Aorta (tissue), 5 donors: ENCODE measurements around the gene BLOC1S5. TPM values are rescaled to one million over a fixed set of nuclear protein-coding genes. Genes with fewer than 3 reads are reported as not detected.

ENCODE experiments used
- ATAC-seq: fragments of 200-7000 bp; cut with Tn5 transposase; one replicate; pipeline ENCODE4 v1.9.1; 2022; ENCODE audit warnings: moderate library complexity; ENCODE audit not compliant: low FRiP score
- DNase-seq, 2 donors: peaks; one replicate each; pipeline ENCODE4 v3.0.0-alpha.2; 2020
- H3K27ac ChIP-seq, 2 donors: one replicate each; pipeline ENCODE4 v1.5.1; 2013; ENCODE audit warnings: low read length in 2 of 2, mild to moderate bottlenecking in 2 of 2, moderate library complexity in 2 of 2, control low read depth in 1 of 2, inconsistent platforms in 1 of 2, low read depth in 1 of 2
- H3K27me3 ChIP-seq, 2 donors: one replicate each; pipeline ENCODE4 v1.6.1; 2013; ENCODE audit warnings: control low read depth in 1 of 2, low read length in 1 of 2, mild to moderate bottlenecking in 1 of 2, moderate library complexity in 1 of 2; ENCODE audit not compliant: insufficient read depth in 2 of 2, control insufficient read depth in 1 of 2
- H3K36me3 ChIP-seq, 2 donors: one replicate each; pipeline ENCODE4 v1.6.1; 2013; ENCODE audit warnings: control low read depth in 1 of 2, low read length in 1 of 2, mild to moderate bottlenecking in 1 of 2; ENCODE audit not compliant: insufficient read depth in 2 of 2, control insufficient read depth in 1 of 2
- H3K4me1 ChIP-seq, 2 donors: one replicate each; pipeline ENCODE4 v1.6.1; 2013; ENCODE audit warnings: low read length in 2 of 2, control low read depth in 1 of 2, mild to moderate bottlenecking in 1 of 2, moderate library complexity in 1 of 2; ENCODE audit not compliant: insufficient read depth in 2 of 2, control insufficient read depth in 1 of 2
- H3K4me3 ChIP-seq, 2 donors: one replicate each; pipeline ENCODE4 v1.5.1; 2013; ENCODE audit warnings: low read length in 2 of 2, control low read depth in 1 of 2, mild to moderate bottlenecking in 1 of 2
- H3K9me3 ChIP-seq: one replicate; pipeline ENCODE4 v1.6.1; 2013; ENCODE audit warnings: mild to moderate bottlenecking, low read length; ENCODE audit not compliant: control insufficient read depth
- WGBS, 2 donors: extraction: QIAGEN DNeasy Blood & Tissue Kit; methylation state at CpG; one replicate each; pipeline ENCODE4 v1.1.7; 2013; 5-methylcytosine and 5-hydroxymethylcytosine counted together
- intact Hi-C, 2 donors: fragments of 100-400 bp; cut with DNase I; formaldehyde crosslinking; loops; one replicate each; pipeline versions ENCODE4 v1.14.2 to v1.15.0; 2022
- polyA plus RNA-seq, 2 donors: library from polyadenylated mRNA; stranded (reverse); fragments of 200-250 nt; gene quantifications; one replicate each; pipeline ENCODE4 v1.2.3, GENCODE V29; 2013
- total RNA-seq, 2 donors: library from RNA; stranded (reverse); fragmentation: NEBNext Ultra II Directional; extraction: Animal tissue kit (Norgen Biotek cat#: 25700); gene quantifications; one replicate each; pipeline ENCODE4 v1.2.1, GENCODE V29; 2021
- donor health status: healthy with polysubstance abuse.
- donor health status: Bipolar disorder and iron deficiency.
- donor health status: DM: no; HTN: no; CAD: no.
- donor health status: DM: no; HTN: no; CAD: no.
- donor health status: DM: yes; HTN: yes; CAD: no.

The BLOC1S5 gene
- total and polyA plus RNA-seq, 4 donors = 7.6 to 24.0 (median 9.7) TPM

DNA sequence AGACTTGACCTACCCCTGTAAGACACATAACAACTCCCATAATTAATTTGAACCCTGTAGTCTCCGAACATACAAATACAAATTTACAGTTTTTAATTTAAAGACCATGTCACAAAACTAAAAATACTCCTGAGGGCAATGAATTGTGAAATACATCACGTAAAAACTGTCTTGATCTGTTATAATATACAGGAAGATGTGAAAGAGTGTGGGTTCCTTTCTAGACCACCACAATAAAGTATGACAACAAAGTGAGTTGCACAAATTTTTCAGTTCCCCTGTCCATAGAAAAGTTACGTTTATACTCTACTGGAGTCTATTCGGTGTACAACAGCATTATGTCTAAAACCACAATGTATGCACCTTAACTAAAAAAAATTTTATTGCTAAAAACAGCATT, 11.0 kb upstream of the BLOC1S5 start:
- H3K27ac ChIP-seq = peak overlapping the region in 1 of 2 donors; percentile 94
- DNase-seq = no peak
- H3K9me3 ChIP-seq = no peaks in the 10 kb centered on the region
- 91 to 95% methylated on average over 4 of the region's 4 CpGs for WGBS, 2 donors
- H3K27me3 ChIP-seq = no peaks in the 10 kb centered on the region
- H3K4me1 ChIP-seq = peaks cover 6% of the 10 kb centered on the region in 2 donors
- H3K36me3 ChIP-seq = no peaks in the 10 kb centered on the region
- no peak for ATAC-seq
- intact Hi-C loops = no loop called here
- no peak overlapping the region for H3K4me3 ChIP-seq

DNA sequence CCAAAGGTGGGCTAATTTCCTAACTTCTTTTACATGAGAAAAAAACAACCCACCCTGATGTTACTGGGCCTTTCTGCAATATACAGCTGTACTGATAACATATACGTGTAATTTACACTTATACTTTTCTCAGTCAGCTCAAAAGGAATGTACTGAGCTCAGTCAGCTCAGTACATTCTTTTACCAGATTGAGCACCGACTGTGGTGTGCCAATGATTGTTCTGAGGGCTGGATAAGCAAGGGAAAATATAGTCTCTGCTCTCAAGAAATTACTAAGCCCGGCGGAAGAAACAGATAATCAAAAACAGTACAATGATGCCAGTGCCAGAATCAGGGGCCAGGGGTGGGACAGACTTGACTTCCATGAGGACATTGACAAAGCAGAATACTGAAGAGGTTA, 10.0 kb upstream of the BLOC1S5 start:
- ATAC-seq = no peak
- Histone ChIP-seq H3K27ac (peak overlapping the region; percentile 90 to 96), H3K27me3 (no peaks in the 10 kb centered on the region), H3K36me3 (no peaks in the 10 kb centered on the region), H3K9me3 (no peaks in the 10 kb centered on the region), H3K4me1 (peaks cover 6% of the 10 kb centered on the region in 2 donors), H3K4me3 (no peak overlapping the region)
- 5 to 9% methylated on average over 4 of the region's 4 CpGs for WGBS, 2 donors
- intact Hi-C loops = no loop called here
- no peak for DNase-seq

DNA sequence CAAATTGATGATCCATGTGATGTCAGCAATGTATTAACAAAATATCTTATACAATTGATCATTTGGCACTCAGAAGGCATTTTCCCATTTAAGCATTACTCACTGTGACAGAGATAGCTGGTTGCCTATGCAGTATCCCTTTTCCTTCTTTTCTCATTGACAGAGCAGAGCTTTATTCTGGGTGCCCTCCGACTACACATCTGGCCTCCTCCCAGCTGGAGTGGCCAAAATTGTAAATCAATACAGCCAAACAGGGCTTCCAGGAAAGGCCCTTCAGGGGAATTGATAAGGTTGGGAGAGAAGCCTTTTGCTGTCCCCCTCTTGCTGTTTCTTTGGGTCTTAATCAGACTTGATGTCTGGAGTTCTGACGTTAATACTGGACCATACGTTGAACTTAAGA, 9.6 kb upstream of the BLOC1S5 start:
- H3K36me3 ChIP-seq = no peaks in the 10 kb centered on the region

DNA sequence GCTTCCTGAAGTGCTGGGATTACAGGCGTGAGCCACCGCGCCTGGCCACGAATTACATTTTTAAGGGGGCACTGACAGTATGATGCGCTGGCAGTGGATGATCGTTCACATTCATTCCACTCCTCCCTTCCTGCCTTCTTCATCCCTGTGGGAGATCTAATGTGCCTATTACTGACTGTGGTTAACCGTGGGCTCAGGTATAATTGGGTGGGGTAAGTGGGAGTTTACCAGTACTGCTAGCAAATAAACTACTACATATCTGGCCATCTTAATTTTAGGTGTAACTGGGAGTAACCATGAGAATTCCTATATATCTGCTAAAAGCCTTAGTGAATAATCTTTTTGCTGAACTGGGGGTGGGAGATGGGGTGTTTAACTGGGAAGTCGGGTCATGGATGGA, 6.5 kb upstream of the BLOC1S5 start:
- no peaks in the 10 kb centered on the region for H3K27me3 ChIP-seq
- H3K27ac ChIP-seq = peak overlapping the region in 1 of 2 donors; percentile 89
- ATAC-seq = no peak
- intact Hi-C loops = no loop called here
- peaks cover 2 to 6% of the 10 kb centered on the region in 2 donors for H3K4me1 ChIP-seq
- 87 to 90% methylated on average over 8 of the region's 8 CpGs for WGBS, 2 donors
- H3K4me3 ChIP-seq = no peak overlapping the region
- no peaks in the 10 kb centered on the region for H3K36me3 ChIP-seq
- H3K9me3 ChIP-seq = no peaks in the 10 kb centered on the region
- no peak for DNase-seq

More for the DNA sequence above, 9.6 kb upstream of the BLOC1S5 start:
- ATAC-seq (no peak), DNase-seq (no peak)
- peak overlapping the region; percentile 90 to 96 for H3K27ac ChIP-seq
- H3K4me1 ChIP-seq = peaks cover 6% of the 10 kb centered on the region in 2 donors
- intact Hi-C loops = no loop called here
- WGBS, 2 donors = 10 to 26% methylated on average over 3 of the region's 3 CpGs
- no peaks in the 10 kb centered on the region for H3K27me3 ChIP-seq
- H3K4me3 ChIP-seq = no peak overlapping the region
- H3K9me3 ChIP-seq = no peaks in the 10 kb centered on the region

DNA sequence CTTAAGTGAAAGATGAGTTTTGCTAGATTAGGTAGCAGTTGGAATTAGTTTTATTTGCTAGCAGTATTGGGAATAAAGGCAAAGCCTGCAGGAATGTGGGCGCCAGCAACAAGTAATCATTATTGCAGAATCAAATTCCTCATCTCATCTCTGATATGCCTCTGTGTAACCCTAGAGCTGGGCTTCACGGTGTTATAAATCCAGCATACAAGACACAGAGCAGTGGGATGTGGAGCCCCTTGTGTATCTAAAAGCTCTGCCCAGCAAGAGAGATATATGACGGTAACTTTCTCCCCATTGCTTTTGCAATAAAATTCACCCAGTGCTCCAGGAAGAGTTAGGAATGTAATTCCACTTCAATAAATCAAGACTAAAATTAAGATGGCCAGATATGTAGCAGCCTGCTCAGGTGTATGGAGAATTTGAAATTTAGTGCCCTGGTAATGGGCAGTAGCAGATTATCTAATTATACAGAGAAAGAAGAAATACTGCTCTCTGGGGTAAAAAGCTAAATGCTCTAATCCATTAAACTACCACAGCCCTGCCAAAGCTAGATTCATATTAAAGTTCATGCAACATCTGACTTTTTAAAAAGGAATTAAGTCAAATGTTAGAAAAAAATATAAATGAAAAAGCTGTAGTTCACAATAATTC, 5.6 kb upstream of the BLOC1S5 start:
- ATAC-seq (no peak), DNase-seq (no peak)
- Histone ChIP-seq H3K4me3 (no peak overlapping the region), H3K4me1 (peaks cover 2 to 6% of the 10 kb centered on the region in 2 donors), H3K9me3 (no peaks in the 10 kb centered on the region), H3K27me3 (no peaks in the 10 kb centered on the region), H3K27ac (peak overlapping the region in 1 of 2 donors; percentile 54), H3K36me3 (no peaks in the 10 kb centered on the region)
- intact Hi-C loops = loop anchor here in 1 of 2 donors (10.0 kb wide), 1 partner anchor 755 kb away; the partner anchor contains the start of gene SSR1
- 40 to 41% methylated on average over 3 of the region's 3 CpGs for WGBS, 2 donors

DNA sequence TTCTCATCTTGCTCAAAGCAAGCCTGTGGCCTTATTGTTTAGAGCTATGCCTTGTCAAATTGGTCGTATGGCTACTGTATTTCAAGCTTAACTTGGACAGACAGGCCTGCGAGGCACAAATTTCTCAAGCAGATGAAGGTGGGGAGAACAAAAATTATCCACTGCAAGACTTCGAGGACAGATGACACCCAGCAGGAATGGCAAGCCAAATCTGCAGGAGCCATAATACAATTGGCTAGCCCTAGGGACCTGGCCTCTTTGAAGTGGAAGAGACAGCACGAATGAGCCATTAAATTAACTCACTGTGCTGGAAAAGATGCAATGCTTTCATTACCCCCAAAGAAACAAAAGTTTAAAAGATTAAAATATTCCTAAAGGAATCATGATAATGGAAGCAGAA, 5.0 kb upstream of the BLOC1S5 start:
- 67 to 73% methylated on average over 4 of the region's 4 CpGs for WGBS, 2 donors
- no peaks in the 10 kb centered on the region for H3K27me3 ChIP-seq
- no peaks in the 10 kb centered on the region for H3K9me3 ChIP-seq
- ATAC-seq (no peak), DNase-seq (no peak)
- H3K4me1 ChIP-seq = peaks cover 2 to 4% of the 10 kb centered on the region in 2 donors
- peak overlapping the region in 1 of 2 donors; percentile 27 for H3K27ac ChIP-seq
- H3K36me3 ChIP-seq = no peaks in the 10 kb centered on the region
- intact Hi-C loops = loop anchor here in 1 of 2 donors (10.0 kb wide), 1 partner anchor 754 kb away; the partner anchor contains the start of gene SSR1
- H3K4me3 ChIP-seq = no peak overlapping the region

DNA sequence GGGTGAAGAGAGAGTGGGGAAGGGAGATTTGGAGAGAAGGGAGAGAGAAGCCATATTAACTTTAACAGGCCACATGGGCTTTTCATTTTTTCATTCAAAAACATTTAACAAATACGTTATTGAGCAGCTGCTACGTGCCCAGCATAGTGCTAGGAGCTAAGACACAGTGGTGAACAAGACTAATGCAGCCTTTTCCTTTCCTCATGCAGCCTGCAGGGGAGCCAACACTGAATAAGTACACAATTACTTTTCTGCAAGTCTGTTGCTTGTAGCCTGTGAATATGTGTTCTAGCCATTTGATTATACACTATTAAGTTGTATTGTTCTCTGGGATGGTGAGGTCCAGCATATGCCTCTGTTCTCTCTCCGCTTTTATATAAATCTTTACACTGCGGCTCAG, 1.9 kb upstream of the BLOC1S5 start:
- DNase-seq = no peak
- 92 to 95% methylated on average over 4 of the region's 4 CpGs for WGBS, 2 donors
- Histone ChIP-seq H3K27me3 (no peaks in the 10 kb centered on the region), H3K4me3 (no peak overlapping the region), H3K9me3 (no peaks in the 10 kb centered on the region), H3K27ac (no peak overlapping the region), H3K36me3 (no peaks in the 10 kb centered on the region), H3K4me1 (no peaks in the 10 kb centered on the region)
- ATAC-seq = no peak
- intact Hi-C loops = loop anchor here in 1 of 2 donors (10.0 kb wide), 1 partner anchor 751 kb away; the partner anchor contains the start of gene SSR1

DNA sequence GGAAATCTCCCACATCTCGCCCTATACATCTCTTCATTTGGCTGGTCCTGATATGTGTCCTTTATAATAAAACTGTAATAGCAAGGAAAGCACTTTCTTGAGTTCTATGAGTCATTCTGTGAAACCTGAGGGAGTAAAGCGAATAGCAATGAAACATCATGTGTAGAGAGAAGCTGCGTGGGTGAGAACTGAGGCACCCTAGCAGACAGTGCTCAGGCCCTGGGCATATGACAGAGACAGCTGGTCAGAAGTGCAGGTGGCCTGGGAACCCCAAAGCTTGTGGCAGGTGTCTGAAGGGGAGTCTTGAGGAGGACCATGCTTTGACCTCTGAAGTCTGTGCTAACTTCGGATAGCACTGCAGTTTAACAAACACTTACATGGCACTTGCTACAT, 1.3 kb upstream of the BLOC1S5 start:
- Histone ChIP-seq H3K4me3 (no peak overlapping the region), H3K9me3 (no peaks in the 10 kb centered on the region), H3K4me1 (no peaks in the 10 kb centered on the region), H3K27me3 (no peaks in the 10 kb centered on the region), H3K27ac (no peak overlapping the region), H3K36me3 (no peaks in the 10 kb centered on the region)
- intact Hi-C loops = loop anchor here in 1 of 2 donors (10.0 kb wide), 1 partner anchor 751 kb away; the partner anchor contains the start of gene SSR1
- no peak for ATAC-seq
- WGBS, 2 donors = 91 to 98% methylated on average over 4 of the region's 4 CpGs
- no peak for DNase-seq
